Stimulated activated CD8-positive, alpha-beta memory T cell treated with anti-CD3 and anti-CD28 coated beads, Interleukin-4, amount 100 ng/mL, for 1 hour (primary cell): ENCODE results near the gene SLC34A3.

Experiments
- DNase-seq, 2 donors: peaks; one replicate each; pipeline ENCODE4 v3.0.0-alpha.2; 2020; ENCODE audit warnings: low read depth in 2 of 2, low spot score in 1 of 2

SLC34A3 gene

GRCh38 chr9:137230705-137231371, at the start of gene SLC34A3:
TSS of gene SLC34A3 (plus strand) at chr9:137230901. CDS start at chr9:137231703, 802 bp downstream.
- DNase-seq: no peak

- no peak for DNase-seq
Observed at GRCh38 chr9:137181680-137182079, 49.0 kb upstream of the SLC34A3 start.

- DNase-seq: no peak
Observed at GRCh38 chr9:137182836-137183235, 47.9 kb upstream of the SLC34A3 start.

- DNase-seq: no peak
Observed at GRCh38 chr9:137183980-137184595, 46.6 kb upstream of the SLC34A3 start.

- no peak for DNase-seq
Observed at GRCh38 chr9:137184881-137185660, 45.6 kb upstream of the SLC34A3 start.

GRCh38 chr9:137185921-137186320, 44.8 kb upstream of the SLC34A3 start:
- no peak for DNase-seq

- DNase-seq: no peak
Observed at GRCh38 chr9:137186385-137186784, 44.3 kb upstream of the SLC34A3 start.

GRCh38 chr9:137187386-137187785, 43.3 kb upstream of the SLC34A3 start:
- no peak for DNase-seq

- DNase-seq: no peak
Observed at GRCh38 chr9:137188086-137188489, 42.6 kb upstream of the SLC34A3 start.

GRCh38 chr9:137188490-137189296, 42.0 kb upstream of the SLC34A3 start, which contains the start of the genes ANAPC2 and SSNA1:
TSS of gene ANAPC2 (minus strand) at chr9:137188560. CDS start at chr9:137188532, 28 bp downstream.
TSS of gene SSNA1 (plus strand) at chr9:137188676. CDS start at chr9:137188727, 51 bp downstream.
- peak; percentile 75 to 85 for DNase-seq

GRCh38 chr9:137189297-137190295, 41.1 kb upstream of the SLC34A3 start:
- DNase-seq: no peak

GRCh38 chr9:137190315-137190856, 40.3 kb upstream of the SLC34A3 start:
- DNase-seq: no peak

- no peak for DNase-seq
Observed at GRCh38 chr9:137191245-137191644, 39.5 kb upstream of the SLC34A3 start.

- DNase-seq: no peak
Observed at GRCh38 chr9:137191691-137192447, 38.8 kb upstream of the SLC34A3 start.

- DNase-seq: no peak
Observed at GRCh38 chr9:137192448-137192780, 38.3 kb upstream of the SLC34A3 start.

GRCh38 chr9:137192859-137193258, 37.8 kb upstream of the SLC34A3 start:
- no peak for DNase-seq

GRCh38 chr9:137193771-137194170, 36.9 kb upstream of the SLC34A3 start:
- DNase-seq: no peak

GRCh38 chr9:137194388-137194787, 36.3 kb upstream of the SLC34A3 start:
- DNase-seq: no peak

GRCh38 chr9:137194909-137195308, 35.8 kb upstream of the SLC34A3 start:
- no peak for DNase-seq
